ENCODE measurements around the gene FGF1. TPM values are rescaled to one million over a fixed set of nuclear protein-coding genes. Genes with fewer than 3 reads are reported as not detected.

The FGF1 gene
- total and polyA plus RNA-seq, 2 donors (not counting 1 experiment from before 2014, with no cell fraction given) = not detected

- WGBS (ENCODE audit: insufficient coverage) = 94% methylated on average over 2 of the region's 4 CpGs
- Histone ChIP-seq H3K4me3 (ENCODE audit: control extremely low read depth in 1 of 5, extremely low read depth in 1 of 5, insufficient read depth in 1 of 5, low read depth in 2 of 5, low read length in 4 of 5) (no peak overlapping the region), H3K9ac (ENCODE audit: low read length) (no peak overlapping the region), H4K20me1 (ENCODE audit: control insufficient read depth, insufficient read depth, low read length, poor library complexity, severe bottlenecking) (no peaks in the 10 kb centered on the region), H3K4me2 (replicated peaks; ENCODE audit: low read depth, low read length, poor library complexity, severe bottlenecking) (no peak overlapping the region), H3K4me1 (ENCODE audit: control insufficient read depth in 2 of 2, insufficient read depth in 2 of 2, low read length in 2 of 2) (peaks cover 0 to 4% of the 10 kb centered on the region in 2 donors), H3K36me3 (replicated peaks in 1 of 2; ENCODE audit: control extremely low read depth in 1 of 2, control insufficient read depth in 1 of 2, extremely low read depth in 1 of 2, insufficient read depth in 2 of 2, low read length in 1 of 2) (no peaks in the 10 kb centered on the region), H3K27me3 (replicated peaks in 1 of 4; ENCODE audit: control extremely low read depth in 1 of 4, control insufficient read depth in 3 of 4, insufficient read depth in 4 of 4, low read length in 3 of 4) (peaks cover 0 to 7% (median 5%) of the 10 kb centered on the region in 4 experiments), H3K9me3 (ENCODE audit: control extremely low read depth in 1 of 3, control insufficient read depth in 2 of 3, insufficient read depth in 1 of 3, low read length in 2 of 3) (peaks cover 0 to 4% (median 0%) of the 10 kb centered on the region in 3 donors), H3K79me2 (ENCODE audit: control insufficient read depth, insufficient read depth, low read length) (no peaks in the 10 kb centered on the region), H2AFZ (ENCODE audit: insufficient read depth, low read depth, low read length, poor library complexity, severe bottlenecking) (no peak overlapping the region), H3K27ac (ENCODE audit: low read length in 2 of 2) (no peak overlapping the region)
- peaks cover 38% of the 10 kb centered on the region for H3K27me3 Mint-ChIP-seq
- peaks cover 6% of the 10 kb centered on the region for H3K4me1 Mint-ChIP-seq
- intact Hi-C loops (cut with micrococcal nuclease) = no loop called here
- ChIA-PET CTCF (interaction anchor here (0.8 kb wide), 1 partner anchor 14 kb away, joined by 4 read pairs; no protein-coding TSS in a partner anchor), POLR2A (no interaction called here)
- no peak for TF ChIP-seq CTCF (IDR thresholded peaks at IDR 0.05)
- no peak for TF ChIP-seq EZH2 (IDR thresholded peaks at IDR 0.05; ENCODE audit: borderline replicate concordance, insufficient read depth, low read depth, low read length, poor library complexity, severe bottlenecking)
- DNase-seq (no peak), ATAC-seq (ENCODE audit: low read depth) (no peak)
- no peaks in the 10 kb centered on the region for H3K9me3 Mint-ChIP-seq (ENCODE audit: insufficient read depth)
- H3K27ac Mint-ChIP-seq = no peak overlapping the region
- no peak overlapping the region for H3K4me3 Mint-ChIP-seq
These were observed 100.4 kb downstream of the FGF1 start for GRCh38 chr5:142585451-142585850.

DNA sequence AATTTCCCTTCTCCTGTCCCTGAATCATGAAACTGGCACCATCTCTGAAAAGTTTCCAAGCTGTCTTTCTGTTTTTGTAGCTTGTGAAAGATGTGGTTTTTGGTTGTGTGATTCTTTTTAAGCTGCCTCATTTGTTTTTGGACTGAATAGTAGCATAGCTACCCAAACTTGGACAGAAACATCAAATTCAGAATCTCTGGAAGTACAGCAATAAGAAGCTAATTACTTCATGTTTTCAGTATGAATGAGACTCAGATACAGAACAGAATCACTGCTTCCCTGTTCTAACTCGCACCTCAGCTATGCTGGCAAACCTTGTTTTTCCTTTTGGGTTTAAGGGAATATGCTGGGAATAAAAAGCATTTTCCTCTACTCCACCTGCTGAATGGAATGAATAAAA is 101.0 kb downstream of the FGF1 start:
- H3K4me3 ChIP-seq (ENCODE audit: control extremely low read depth in 1 of 5, extremely low read depth in 1 of 5, insufficient read depth in 1 of 5, low read depth in 2 of 5, low read length in 4 of 5) = no peak overlapping the region
- WGBS (ENCODE audit: insufficient coverage) = no CpG with 5 or more reads among the region's 1 CpG
- Mint-ChIP-seq H3K4me1 (peaks cover 11% of the 10 kb centered on the region), H3K27ac (no peak overlapping the region), H3K4me3 (no peak overlapping the region), H3K27me3 (peaks cover 36% of the 10 kb centered on the region), H3K9me3 (ENCODE audit: insufficient read depth) (no peaks in the 10 kb centered on the region)
- H3K27ac ChIP-seq (ENCODE audit: low read length in 2 of 2) = no peak overlapping the region
- ChIA-PET CTCF (interaction anchor here (0.8 kb wide), 1 partner anchor 14 kb away, joined by 4 read pairs; no protein-coding TSS in a partner anchor), POLR2A (no interaction called here)
- no peaks in the 10 kb centered on the region for H3K79me2 ChIP-seq (ENCODE audit: control insufficient read depth, insufficient read depth, low read length)
- ATAC-seq (ENCODE audit: low read depth) (no peak), DNase-seq (no peak)
- no peaks in the 10 kb centered on the region for H3K36me3 ChIP-seq (replicated peaks in 1 of 2; ENCODE audit: control extremely low read depth in 1 of 2, control insufficient read depth in 1 of 2, extremely low read depth in 1 of 2, insufficient read depth in 2 of 2, low read length in 1 of 2)
- peaks cover 4 to 7% of the 10 kb centered on the region in 2 donors for H3K4me1 ChIP-seq (ENCODE audit: control insufficient read depth in 2 of 2, insufficient read depth in 2 of 2, low read length in 2 of 2)
- intact Hi-C loops (cut with micrococcal nuclease) = no loop called here
- no peak overlapping the region for H3K4me2 ChIP-seq (replicated peaks; ENCODE audit: low read depth, low read length, poor library complexity, severe bottlenecking)
- H3K9ac ChIP-seq (ENCODE audit: low read length) = no peak overlapping the region
- peaks cover 0 to 7% (median 5%) of the 10 kb centered on the region in 4 experiments for H3K27me3 ChIP-seq (replicated peaks in 1 of 4; ENCODE audit: control extremely low read depth in 1 of 4, control insufficient read depth in 3 of 4, insufficient read depth in 4 of 4, low read length in 3 of 4)
- H2AFZ ChIP-seq (ENCODE audit: insufficient read depth, low read depth, low read length, poor library complexity, severe bottlenecking) = no peak overlapping the region
- peaks cover 0 to 5% (median 0%) of the 10 kb centered on the region in 3 donors for H3K9me3 ChIP-seq (ENCODE audit: control extremely low read depth in 1 of 3, control insufficient read depth in 2 of 3, insufficient read depth in 1 of 3, low read length in 2 of 3)
- no peak for TF ChIP-seq CTCF (IDR thresholded peaks at IDR 0.05)
- TF ChIP-seq EZH2 (IDR thresholded peaks at IDR 0.05; ENCODE audit: borderline replicate concordance, insufficient read depth, low read depth, low read length, poor library complexity, severe bottlenecking) = no peak
- H4K20me1 ChIP-seq (ENCODE audit: control insufficient read depth, insufficient read depth, low read length, poor library complexity, severe bottlenecking) = no peaks in the 10 kb centered on the region
